H9 (cell line): ENCODE data around the gene TAF10. TPM values are rescaled to one million over a fixed set of nuclear protein-coding genes. Genes with fewer than 3 reads are reported as not detected.

Source experiments
- DNase-seq: peaks from one replicate; pipeline ENCODE4 v3.0.0-alpha.2; 2017
- H2AFZ ChIP-seq: one replicate; pipeline ENCODE4 v1.6.1; 2013; ENCODE audit warnings: mild to moderate bottlenecking, low read length, control low read depth, moderate library complexity
- H2AK5ac ChIP-seq: 2 replicates; pipeline ENCODE4 v1.6.1; 2013; ENCODE audit warnings: low read length, control low read depth, mixed read lengths; ENCODE audit not compliant: insufficient read length
- H2BK120ac ChIP-seq: one replicate; pipeline ENCODE4 v1.6.1; 2013; ENCODE audit warnings: low read depth, mild to moderate bottlenecking, low read length, control low read depth, inconsistent platforms; ENCODE audit not compliant: poor library complexity, severe bottlenecking
- H2BK12ac ChIP-seq: 2 replicates; pipeline ENCODE4 v1.6.1; 2013; ENCODE audit warnings: low read length, control low read depth, mixed read lengths, low read depth; ENCODE audit not compliant: insufficient read length
- H2BK15ac ChIP-seq: 2 replicates; pipeline ENCODE4 v1.6.1; 2013; ENCODE audit warnings: low read depth, low read length, control low read depth
- H2BK20ac ChIP-seq: one replicate; pipeline ENCODE4 v1.6.1; 2013; ENCODE audit warnings: low read depth, mild to moderate bottlenecking, low read length, control low read depth, inconsistent platforms; ENCODE audit not compliant: poor library complexity, severe bottlenecking
- H2BK5ac ChIP-seq: 2 replicates; pipeline ENCODE4 v1.6.1; 2013; ENCODE audit warnings: low read length, control low read depth, mixed read lengths; ENCODE audit not compliant: insufficient read length
- H3K14ac ChIP-seq: 2 replicates; pipeline ENCODE4 v1.6.1; 2013; ENCODE audit warnings: low read length, control low read depth; ENCODE audit not compliant: insufficient read depth
- H3K18ac ChIP-seq: 2 replicates; pipeline ENCODE4 v1.6.1; 2013; ENCODE audit warnings: low read depth, mild to moderate bottlenecking, mixed read lengths, low read length, control low read depth; ENCODE audit not compliant: insufficient read length
- H3K23ac ChIP-seq: 2 replicates; pipeline ENCODE4 v1.6.1; 2013; ENCODE audit warnings: low read length, control low read depth, mixed read lengths, low read depth; ENCODE audit not compliant: insufficient read length
- H3K23me2 ChIP-seq: 2 replicates; pipeline ENCODE4 v1.6.1; 2013; ENCODE audit warnings: low read depth, mild to moderate bottlenecking, mixed read lengths, low read length, control low read depth; ENCODE audit not compliant: insufficient read length, poor library complexity, severe bottlenecking
- H3K27ac ChIP-seq: 2 replicates; pipeline ENCODE4 v1.5.1; 2013; ENCODE audit warnings: low read length, control low read depth, mixed read lengths, low read depth; ENCODE audit not compliant: insufficient read length
- H3K27me3 ChIP-seq: 2 replicates; pipeline ENCODE4 v1.6.1; 2013; ENCODE audit warnings: low read length, control low read depth, inconsistent platforms; ENCODE audit not compliant: insufficient read depth
- H3K4ac ChIP-seq: 2 replicates; pipeline ENCODE4 v1.6.1; 2013; ENCODE audit warnings: low read depth, mild to moderate bottlenecking, control low read depth, inconsistent platforms, low read length, moderate library complexity
- H3K4me1 ChIP-seq: 2 replicates; pipeline ENCODE4 v1.6.1; 2013; ENCODE audit warnings: low read length, control low read depth, inconsistent platforms; ENCODE audit not compliant: insufficient read depth
- H3K4me2 ChIP-seq: 2 replicates; pipeline ENCODE4 v1.6.1; 2013; ENCODE audit warnings: low read length, control low read depth, mixed read lengths; ENCODE audit not compliant: insufficient read length, insufficient read depth
- H3K56ac ChIP-seq: 2 replicates; pipeline ENCODE4 v1.6.1; 2013; ENCODE audit warnings: low read depth, mild to moderate bottlenecking, mixed read lengths, low read length, control low read depth; ENCODE audit not compliant: insufficient read length
- H3K79me1 ChIP-seq: 2 replicates; pipeline ENCODE4 v1.6.1; 2013; ENCODE audit warnings: low read depth, mild to moderate bottlenecking, moderate library complexity, low read length, control low read depth, inconsistent platforms; ENCODE audit not compliant: insufficient read depth, poor library complexity, severe bottlenecking
- H3K79me2 ChIP-seq: 2 replicates; pipeline ENCODE4 v1.6.1; 2013; ENCODE audit warnings: low read length, control low read depth, inconsistent platforms; ENCODE audit not compliant: insufficient read depth
- H3K9ac ChIP-seq: 2 replicates; pipeline ENCODE4 v1.6.1; 2013; ENCODE audit warnings: low read length, control low read depth, mixed read lengths; ENCODE audit not compliant: insufficient read length; ENCODE audit errors: extremely low read depth
- H3K9me3 ChIP-seq: one replicate; pipeline ENCODE4 v1.6.1; 2013; ENCODE audit warnings: low read depth, low read length, inconsistent platforms; ENCODE audit not compliant: control insufficient read depth
- H3T11ph ChIP-seq: one replicate; pipeline ENCODE4 v1.6.1; 2013; ENCODE audit warnings: mild to moderate bottlenecking, low read length, control low read depth, inconsistent platforms
- H4K20me1 ChIP-seq: one replicate; pipeline ENCODE4 v1.6.1; 2013; ENCODE audit not compliant: control insufficient read depth, insufficient read length, insufficient read depth
- H4K5ac ChIP-seq: 2 replicates; pipeline ENCODE4 v1.6.1; 2013; ENCODE audit warnings: low read depth, mild to moderate bottlenecking, mixed read lengths, low read length, control low read depth; ENCODE audit not compliant: insufficient read length
- H4K8ac ChIP-seq: replicated peaks from 2 replicates; pipeline ENCODE4 v1.6.1; 2013; ENCODE audit warnings: low read length, control low read depth, mixed read lengths, low read depth; ENCODE audit not compliant: insufficient read length
- H4K91ac ChIP-seq: 2 replicates; pipeline ENCODE4 v1.6.1; 2013; ENCODE audit warnings: low read depth, mild to moderate bottlenecking, moderate library complexity, mixed read lengths, low read length, control low read depth; ENCODE audit not compliant: insufficient read length
- H3K27ac Mint-ChIP-seq, 3 experiments: 2 replicates in 2 of 3; 3 replicates in 1 of 3; pipeline ENCODE4 v1.8.0; 2020 to 2021; ENCODE audit warnings: mixed read lengths in 3 of 3, mild to moderate bottlenecking in 1 of 3, moderate library complexity in 1 of 3
- H3K27me3 Mint-ChIP-seq: 2 replicates; pipeline ENCODE4 v1.8.0; 2021; ENCODE audit warnings: low read depth, mild to moderate bottlenecking, moderate library complexity, mixed read lengths
- H3K36me3 Mint-ChIP-seq, 3 experiments: 2 replicates in 2 of 3; 3 replicates in 1 of 3; pipeline ENCODE4 v1.8.0; 2020 to 2021; ENCODE audit warnings: low read depth in 3 of 3, mixed read lengths in 3 of 3; ENCODE audit not compliant: insufficient read depth in 1 of 3
- H3K4me1 Mint-ChIP-seq, 2 experiments: 2 replicates each; pipeline ENCODE4 v1.8.0; 2020; ENCODE audit warnings: mixed read lengths in 2 of 2
- H3K4me3 Mint-ChIP-seq, 2 experiments: 2 replicates in 1 of 2; 3 replicates in 1 of 2; pipeline ENCODE4 v1.8.0; 2020 to 2021; ENCODE audit warnings: mild to moderate bottlenecking in 2 of 2, mixed read lengths in 2 of 2, moderate library complexity in 1 of 2
- H3K9me3 Mint-ChIP-seq, 2 experiments: 2 replicates in 1 of 2; 3 replicates in 1 of 2; pipeline ENCODE4 v1.8.0; 2020; ENCODE audit warnings: mild to moderate bottlenecking in 2 of 2, mixed read lengths in 2 of 2, moderate library complexity in 1 of 2
- WGBS: extraction: QIAGEN DNeasy Blood & Tissue Kit; methylation state at CpG from one replicate; pipeline ENCODE4 v1.1.7; 2013; ENCODE audit warnings: missing lambda C conversion rate, low lambda C conversion rate, mixed read lengths; ENCODE audit not compliant: insufficient read length; ENCODE audit errors: extremely low coverage; 5-methylcytosine and 5-hydroxymethylcytosine counted together
- total RNA-seq: library from RNA; stranded (reverse); gene quantifications from 2 replicates; pipeline ENCODE4 v1.2.1, GENCODE V29; 2021
- TF ChIP-seq, protein P1 (sequence below): fragments of 200-600 bp; sonication (generic); conservative IDR thresholded peaks from 3 replicates; pipeline ENCODE4 v1.8.0; 2021; ENCODE audit warnings: antibody characterized with exemption, mild to moderate bottlenecking

TAF10 gene
- total RNA-seq, 1 experiment from 2014 or later, result 198 TPM

DNA sequence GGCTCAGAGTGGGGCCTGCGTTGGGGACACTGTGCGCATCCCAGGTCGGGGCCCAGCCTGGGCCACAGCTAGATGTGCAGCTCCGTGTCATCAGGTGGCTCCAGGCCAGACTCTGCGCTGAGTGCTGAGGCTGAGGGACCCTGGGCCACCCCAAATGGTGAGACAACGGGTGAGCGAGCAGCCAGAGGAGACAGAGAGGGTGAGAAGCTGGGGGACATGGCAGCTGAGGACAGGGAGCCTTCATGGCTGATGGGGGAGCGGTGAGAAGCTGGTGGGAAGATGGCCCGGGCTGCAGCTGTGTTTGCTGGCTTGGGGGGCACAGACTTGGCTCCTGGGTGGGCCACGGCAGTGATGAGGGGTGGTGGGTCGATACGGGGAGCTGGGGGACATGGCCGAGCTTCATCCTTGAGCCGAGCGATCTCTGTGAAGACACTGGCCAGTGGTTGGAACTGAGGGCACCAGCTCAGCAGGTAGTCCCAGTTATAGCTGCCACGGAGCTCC is 9.7 kb upstream of the TAF10 start:
- no peak overlapping the region for H3K14ac ChIP-seq
- H2BK12ac ChIP-seq, result no peak overlapping the region
- no peak overlapping the region for H4K8ac ChIP-seq
- no peaks in the 10 kb centered on the region for H3K9me3 Mint-ChIP-seq
- no peak overlapping the region for H2AFZ ChIP-seq
- H3K4me3 Mint-ChIP-seq, result no peak overlapping the region
- no peak overlapping the region for H3K9ac ChIP-seq
- DNase-seq, result no peak
- H3K79me2 ChIP-seq, result no peaks in the 10 kb centered on the region
- H3K27me3 Mint-ChIP-seq, result no peaks in the 10 kb centered on the region
- no peak overlapping the region for H3K4ac ChIP-seq
- no peak overlapping the region for H2BK5ac ChIP-seq
- no peak overlapping the region for H3K18ac ChIP-seq
- TF ChIP-seq, protein P1, sequence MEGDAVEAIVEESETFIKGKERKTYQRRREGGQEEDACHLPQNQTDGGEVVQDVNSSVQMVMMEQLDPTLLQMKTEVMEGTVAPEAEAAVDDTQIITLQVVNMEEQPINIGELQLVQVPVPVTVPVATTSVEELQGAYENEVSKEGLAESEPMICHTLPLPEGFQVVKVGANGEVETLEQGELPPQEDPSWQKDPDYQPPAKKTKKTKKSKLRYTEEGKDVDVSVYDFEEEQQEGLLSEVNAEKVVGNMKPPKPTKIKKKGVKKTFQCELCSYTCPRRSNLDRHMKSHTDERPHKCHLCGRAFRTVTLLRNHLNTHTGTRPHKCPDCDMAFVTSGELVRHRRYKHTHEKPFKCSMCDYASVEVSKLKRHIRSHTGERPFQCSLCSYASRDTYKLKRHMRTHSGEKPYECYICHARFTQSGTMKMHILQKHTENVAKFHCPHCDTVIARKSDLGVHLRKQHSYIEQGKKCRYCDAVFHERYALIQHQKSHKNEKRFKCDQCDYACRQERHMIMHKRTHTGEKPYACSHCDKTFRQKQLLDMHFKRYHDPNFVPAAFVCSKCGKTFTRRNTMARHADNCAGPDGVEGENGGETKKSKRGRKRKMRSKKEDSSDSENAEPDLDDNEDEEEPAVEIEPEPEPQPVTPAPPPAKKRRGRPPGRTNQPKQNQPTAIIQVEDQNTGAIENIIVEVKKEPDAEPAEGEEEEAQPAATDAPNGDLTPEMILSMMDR, result no peak
- H2BK20ac ChIP-seq, result no peak overlapping the region
- H3K4me1 ChIP-seq, result no peaks in the 10 kb centered on the region
- H3T11ph ChIP-seq, result no peak overlapping the region
- H4K20me1 ChIP-seq, result no peaks in the 10 kb centered on the region
- no peaks in the 10 kb centered on the region for H3K27me3 ChIP-seq
- no peak overlapping the region for H2BK120ac ChIP-seq
- no peaks in the 10 kb centered on the region for H3K9me3 ChIP-seq
- H3K23me2 ChIP-seq, result peaks cover 8% of the 10 kb centered on the region
- no peak overlapping the region for H4K91ac ChIP-seq
- H3K27ac ChIP-seq, result no peak overlapping the region
- WGBS, result no CpG with 5 or more reads among the region's 16 CpGs
- no peak overlapping the region for H4K5ac ChIP-seq
- no peak overlapping the region for H3K4me2 ChIP-seq
- no peak overlapping the region for H2AK5ac ChIP-seq
- no peaks in the 10 kb centered on the region for H3K79me1 ChIP-seq
- no peaks in the 10 kb centered on the region; a peak in 2 of 4 replicates for H3K4me1 Mint-ChIP-seq
- H3K56ac ChIP-seq, result no peak overlapping the region
- no peak overlapping the region for H3K23ac ChIP-seq
- H3K36me3 Mint-ChIP-seq, result peaks cover 0 to 14% (median 7%) of the 10 kb centered on the region in 3 experiments; a peak in 6 of 7 replicates
- 0 out of 7 replicates have a peak overlapping the region, but pooled peaks of 1 of the 3 experiments have one; percentile 8 for H3K27ac Mint-ChIP-seq
- no peak overlapping the region for H2BK15ac ChIP-seq
